ENCODE data around the gene BTBD9.

BTBD9 gene

DNA sequence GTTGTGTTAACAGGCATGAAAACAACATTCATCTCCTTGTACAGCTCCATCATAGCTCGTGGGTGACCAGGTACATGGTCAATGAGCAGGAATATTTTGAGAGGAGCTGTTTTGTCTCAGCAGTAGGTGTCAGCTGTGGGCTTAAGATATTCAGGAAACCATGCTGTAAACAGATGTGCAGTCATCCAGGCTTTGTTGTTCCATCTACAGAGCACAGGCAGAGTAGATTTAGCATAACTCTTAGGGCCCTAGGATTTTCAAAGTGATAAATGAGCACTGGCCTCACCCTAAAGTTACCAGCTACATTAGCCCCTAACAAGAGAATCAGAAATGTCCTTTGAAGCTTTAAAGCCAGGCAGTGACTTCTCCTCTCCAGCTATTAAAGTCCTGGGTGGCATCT, 154.2 kb downstream of the BTBD9 start:
- H3K4me3 ChIP-seq (replicated peaks; ENCODE audit: low read depth, low read length), result no peak overlapping the region
- no peak for DNase-seq (ENCODE audit: low read depth)
- TF ChIP-seq, protein P1, sequence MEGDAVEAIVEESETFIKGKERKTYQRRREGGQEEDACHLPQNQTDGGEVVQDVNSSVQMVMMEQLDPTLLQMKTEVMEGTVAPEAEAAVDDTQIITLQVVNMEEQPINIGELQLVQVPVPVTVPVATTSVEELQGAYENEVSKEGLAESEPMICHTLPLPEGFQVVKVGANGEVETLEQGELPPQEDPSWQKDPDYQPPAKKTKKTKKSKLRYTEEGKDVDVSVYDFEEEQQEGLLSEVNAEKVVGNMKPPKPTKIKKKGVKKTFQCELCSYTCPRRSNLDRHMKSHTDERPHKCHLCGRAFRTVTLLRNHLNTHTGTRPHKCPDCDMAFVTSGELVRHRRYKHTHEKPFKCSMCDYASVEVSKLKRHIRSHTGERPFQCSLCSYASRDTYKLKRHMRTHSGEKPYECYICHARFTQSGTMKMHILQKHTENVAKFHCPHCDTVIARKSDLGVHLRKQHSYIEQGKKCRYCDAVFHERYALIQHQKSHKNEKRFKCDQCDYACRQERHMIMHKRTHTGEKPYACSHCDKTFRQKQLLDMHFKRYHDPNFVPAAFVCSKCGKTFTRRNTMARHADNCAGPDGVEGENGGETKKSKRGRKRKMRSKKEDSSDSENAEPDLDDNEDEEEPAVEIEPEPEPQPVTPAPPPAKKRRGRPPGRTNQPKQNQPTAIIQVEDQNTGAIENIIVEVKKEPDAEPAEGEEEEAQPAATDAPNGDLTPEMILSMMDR (IDR thresholded peaks at IDR 0.05; ENCODE audit: low read length, missing control alignments), result no peak

DNA sequence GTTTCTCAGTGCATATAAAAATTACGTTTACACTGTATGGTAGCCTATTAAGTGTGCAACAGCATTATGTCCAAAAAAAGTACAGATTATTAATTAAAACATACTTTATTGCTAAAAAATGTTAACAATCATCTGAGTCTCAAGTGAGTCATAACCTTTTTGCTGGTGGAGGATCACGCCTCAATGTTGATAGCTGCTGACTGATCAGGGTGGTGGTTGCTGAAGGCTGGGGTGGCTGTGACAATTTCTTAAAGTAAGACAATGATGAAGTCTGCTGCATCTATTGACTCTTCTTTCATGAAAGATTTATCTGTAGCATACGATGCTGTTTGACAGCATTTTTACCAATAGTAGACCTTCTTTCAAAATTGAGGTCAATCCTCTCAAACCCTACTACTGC, 155.1 kb downstream of the BTBD9 start:
- no peak overlapping the region for H3K4me3 ChIP-seq (replicated peaks; ENCODE audit: low read depth, low read length)
- DNase-seq (ENCODE audit: low read depth), result no peak
- TF ChIP-seq, protein P1 (IDR thresholded peaks at IDR 0.05; ENCODE audit: low read length, missing control alignments), result no peak

DNA sequence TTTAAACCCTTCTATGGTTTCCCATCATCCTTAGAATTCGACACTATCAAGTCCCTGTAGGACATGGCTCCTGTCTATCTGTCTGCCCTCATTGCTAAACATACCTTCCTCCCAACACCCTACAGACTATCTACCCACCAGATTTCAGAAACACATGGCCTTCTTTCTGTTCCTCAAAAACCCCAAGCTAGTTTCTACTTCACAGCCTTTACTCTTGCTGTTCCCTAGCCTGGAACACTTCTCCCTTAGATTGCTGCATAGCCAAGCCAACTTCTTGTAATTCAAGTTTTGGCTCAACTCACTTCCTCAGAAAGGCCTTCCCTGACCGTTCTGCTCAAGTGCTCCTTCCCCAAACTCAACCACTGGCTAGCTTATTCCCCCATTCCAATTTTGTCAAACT, 156.2 kb downstream of the BTBD9 start:
- DNase-seq (ENCODE audit: low read depth), result no peak
- TF ChIP-seq, protein P1 (IDR thresholded peaks at IDR 0.05; ENCODE audit: low read length, missing control alignments), result no peak
- H3K4me3 ChIP-seq (replicated peaks; ENCODE audit: low read depth, low read length), result no peak overlapping the region

DNA sequence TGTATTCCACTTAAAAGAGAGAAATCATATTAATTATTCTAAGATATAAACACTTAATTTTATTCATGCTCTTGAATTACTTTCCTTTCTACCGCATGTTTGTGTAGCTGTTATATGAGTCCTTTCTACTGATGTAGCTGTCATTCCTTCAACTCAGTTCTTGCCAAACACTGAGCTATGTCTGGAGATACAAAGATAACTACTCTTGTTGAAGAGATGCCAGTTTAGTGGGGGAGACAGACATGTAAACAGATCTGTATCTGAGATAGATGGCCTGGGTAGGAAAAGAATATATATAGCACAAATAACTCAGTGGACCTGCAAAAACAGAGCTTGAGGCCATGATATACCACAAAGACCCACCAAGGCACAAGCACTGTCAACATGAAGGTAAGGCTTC, 157.3 kb downstream of the BTBD9 start:
- no peak overlapping the region for H3K4me3 ChIP-seq (replicated peaks; ENCODE audit: low read depth, low read length)
- TF ChIP-seq, protein P1 (IDR thresholded peaks at IDR 0.05; ENCODE audit: low read length, missing control alignments), result no peak
- no peak for DNase-seq (ENCODE audit: low read depth)

DNA sequence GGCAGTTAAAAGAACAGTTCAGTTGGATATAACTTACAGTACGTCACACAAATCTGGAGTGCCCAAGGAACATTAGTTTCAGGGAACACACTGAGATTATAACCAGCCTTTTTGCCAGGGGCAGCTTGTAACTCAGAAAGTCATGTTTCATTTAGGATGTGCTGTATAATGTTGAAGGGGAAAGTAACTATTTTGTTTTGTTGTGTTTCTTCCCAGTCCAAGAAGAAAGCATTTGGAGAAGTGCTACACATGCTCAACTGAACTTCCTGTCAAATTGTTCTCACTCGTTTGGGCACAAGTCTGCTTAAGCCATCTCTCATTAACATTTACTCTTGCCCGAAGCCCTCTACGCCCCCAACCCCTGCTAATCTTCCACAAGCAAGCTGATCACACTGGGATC, 157.9 kb downstream of the BTBD9 start:
- no peak for DNase-seq (ENCODE audit: low read depth)
- no peak overlapping the region for H3K4me3 ChIP-seq (replicated peaks; ENCODE audit: low read depth, low read length)
- TF ChIP-seq, protein P1 (IDR thresholded peaks at IDR 0.05; ENCODE audit: low read length, missing control alignments), result no peak

DNA sequence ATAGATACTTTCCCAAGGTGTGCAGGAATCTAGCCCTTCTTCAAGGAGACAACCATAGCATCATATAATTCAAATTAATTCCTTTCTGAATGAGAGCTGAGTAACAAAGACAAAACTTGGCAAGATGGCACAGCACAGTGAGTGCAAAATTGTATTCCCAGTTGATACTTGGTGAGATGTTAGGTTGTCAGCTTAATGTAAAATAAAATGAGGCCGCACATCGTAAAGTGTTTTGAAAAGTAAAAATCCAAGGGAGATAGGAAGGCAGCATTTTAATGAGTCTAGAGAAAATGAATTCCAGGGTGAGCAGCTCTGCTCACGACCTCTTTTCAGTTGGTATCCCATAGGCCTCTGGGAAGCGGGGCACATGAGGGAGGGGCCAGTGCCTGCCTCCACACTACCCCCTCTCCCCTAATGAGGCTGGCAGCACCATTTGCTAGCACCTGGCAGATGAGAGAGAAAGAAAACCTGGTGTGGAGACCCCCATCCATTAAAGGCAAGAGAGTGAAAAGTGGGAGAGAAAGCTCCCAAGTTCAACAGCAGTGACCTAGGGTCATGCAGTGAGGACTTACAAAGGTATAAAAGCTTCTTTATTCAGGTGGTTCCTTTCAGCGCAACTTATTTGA, 158.4 kb downstream of the BTBD9 start:
- TF ChIP-seq, protein P1 (IDR thresholded peaks at IDR 0.05; ENCODE audit: low read length, missing control alignments), result no peak
- no peak for DNase-seq (ENCODE audit: low read depth)
- no peak overlapping the region for H3K4me3 ChIP-seq (replicated peaks; ENCODE audit: low read depth, low read length)

DNA sequence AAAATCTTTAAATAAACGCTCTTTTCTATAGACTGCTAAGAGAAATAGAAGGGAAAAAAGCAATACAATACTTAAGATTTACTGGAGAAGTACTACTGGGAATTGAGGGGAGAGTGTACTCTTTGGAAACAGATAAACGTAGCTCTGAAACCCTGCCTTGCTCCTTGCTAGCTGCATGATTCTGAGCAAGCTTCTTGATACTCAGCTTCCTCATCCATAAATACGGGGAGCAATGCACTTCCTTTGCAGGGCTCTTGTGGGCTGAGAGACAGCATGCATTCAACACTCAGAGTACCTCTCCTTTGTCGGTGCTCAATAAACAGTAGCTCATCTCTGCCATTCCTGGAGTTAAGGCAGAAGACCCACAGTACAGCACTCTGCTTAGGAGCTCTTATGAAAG, 159.7 kb downstream of the BTBD9 start:
- TF ChIP-seq, protein P1 (IDR thresholded peaks at IDR 0.05; ENCODE audit: low read length, missing control alignments), result no peak
- no peak for DNase-seq (ENCODE audit: low read depth)

More for the DNA sequence above, 159.7 kb downstream of the BTBD9 start:
- no peak overlapping the region for H3K4me3 ChIP-seq (replicated peaks; ENCODE audit: low read depth, low read length)

Data from fibroblast of pulmonary artery (primary cell).